Measurements from ENCODE around the gene DDX10.

The DDX10 gene

GRCh38 chr11:108872781-108873291, 208.0 kb downstream of the DDX10 start:
- no peak for DNase-seq (ENCODE audit: low read depth)

- DNase-seq (ENCODE audit: low read depth) = no peak
These were observed 208.4 kb downstream of the DDX10 start for GRCh38 chr11:108873310-108873709.

GRCh38 chr11:108873941-108874340, 209.1 kb downstream of the DDX10 start:
- DNase-seq (ENCODE audit: low read depth) = no peak

- no peak for DNase-seq (ENCODE audit: low read depth)
These were observed 210.3 kb downstream of the DDX10 start for GRCh38 chr11:108875134-108875533.

- DNase-seq (ENCODE audit: low read depth) = no peak
These were observed 212.3 kb downstream of the DDX10 start for GRCh38 chr11:108877178-108877577.

GRCh38 chr11:108880510-108880909, 215.6 kb downstream of the DDX10 start:
- DNase-seq (ENCODE audit: low read depth) = no peak

GRCh38 chr11:108881131-108881530, 216.3 kb downstream of the DDX10 start:
- no peak for DNase-seq (ENCODE audit: low read depth)

GRCh38 chr11:108882211-108882831, 217.5 kb downstream of the DDX10 start:
- DNase-seq (ENCODE audit: low read depth) = no peak

- no peak for DNase-seq (ENCODE audit: low read depth)
These were observed 221.3 kb downstream of the DDX10 start for GRCh38 chr11:108886005-108886659.

GRCh38 chr11:108886660-108887009, 221.8 kb downstream of the DDX10 start:
- DNase-seq (ENCODE audit: low read depth) = no peak

GRCh38 chr11:108887436-108888238, 222.8 kb downstream of the DDX10 start:
- no peak for DNase-seq (ENCODE audit: low read depth)

- DNase-seq (ENCODE audit: low read depth) = no peak
These were observed 225.7 kb downstream of the DDX10 start for GRCh38 chr11:108890482-108891105.

- DNase-seq (ENCODE audit: low read depth) = no peak
These were observed 226.3 kb downstream of the DDX10 start for GRCh38 chr11:108891143-108891542.

- no peak for DNase-seq (ENCODE audit: low read depth)
These were observed 227.1 kb downstream of the DDX10 start for GRCh38 chr11:108891909-108892511.

GRCh38 chr11:108895579-108896480, 231.0 kb downstream of the DDX10 start:
- no peak for DNase-seq (ENCODE audit: low read depth)

GRCh38 chr11:108897071-108897481, 232.2 kb downstream of the DDX10 start:
- DNase-seq (ENCODE audit: low read depth) = no peak

GRCh38 chr11:108897916-108898315, 233.0 kb downstream of the DDX10 start:
- DNase-seq (ENCODE audit: low read depth) = no peak

GRCh38 chr11:108901359-108901758, 236.5 kb downstream of the DDX10 start:
- DNase-seq (ENCODE audit: low read depth) = no peak

- no peak for DNase-seq (ENCODE audit: low read depth)
These were observed 237.2 kb downstream of the DDX10 start for GRCh38 chr11:108902027-108902469.

GRCh38 chr11:108904480-108904879, 239.6 kb downstream of the DDX10 start:
- no peak for DNase-seq (ENCODE audit: low read depth)

- no peak for DNase-seq (ENCODE audit: low read depth)
These were observed 241.5 kb downstream of the DDX10 start for GRCh38 chr11:108906329-108906728.
